VCaP (cell line): ENCODE measurements around the gene ATP13A5.

Experiments used
- H3K27ac ChIP-seq: fragments of 450-650 bp; 2 replicates; pipeline ENCODE4 v1.5.1; 2017
- TF ChIP-seq, protein P1 (sequence below): fragments of 450-650 bp; conservative IDR thresholded peaks from 2 replicates; pipeline ENCODE4 v1.5.1; 2017; ENCODE audit warnings: mild to moderate bottlenecking, moderate library complexity

The ATP13A5 gene

DNA sequence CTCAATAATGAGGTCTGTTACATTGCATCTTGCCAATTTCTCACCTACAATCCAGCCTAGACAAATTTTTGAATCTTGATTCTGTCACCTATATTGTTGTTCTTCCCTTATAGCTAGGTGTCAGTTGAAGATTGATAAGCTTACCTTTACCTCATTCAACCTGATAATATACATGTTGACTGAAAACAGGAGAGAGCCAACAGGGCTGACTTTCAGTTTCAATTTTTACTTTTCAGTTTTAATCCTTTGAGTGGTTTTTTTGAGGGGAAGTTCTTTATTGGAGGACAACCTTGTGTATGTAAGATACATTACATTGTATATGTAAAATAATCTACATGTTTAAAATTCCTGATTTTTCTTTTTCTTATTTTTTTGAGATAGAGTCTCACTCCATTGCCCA lies 5.8 kb downstream of the ATP13A5 start:
- H3K27ac ChIP-seq, result no peak overlapping the region
- TF ChIP-seq, protein P1, sequence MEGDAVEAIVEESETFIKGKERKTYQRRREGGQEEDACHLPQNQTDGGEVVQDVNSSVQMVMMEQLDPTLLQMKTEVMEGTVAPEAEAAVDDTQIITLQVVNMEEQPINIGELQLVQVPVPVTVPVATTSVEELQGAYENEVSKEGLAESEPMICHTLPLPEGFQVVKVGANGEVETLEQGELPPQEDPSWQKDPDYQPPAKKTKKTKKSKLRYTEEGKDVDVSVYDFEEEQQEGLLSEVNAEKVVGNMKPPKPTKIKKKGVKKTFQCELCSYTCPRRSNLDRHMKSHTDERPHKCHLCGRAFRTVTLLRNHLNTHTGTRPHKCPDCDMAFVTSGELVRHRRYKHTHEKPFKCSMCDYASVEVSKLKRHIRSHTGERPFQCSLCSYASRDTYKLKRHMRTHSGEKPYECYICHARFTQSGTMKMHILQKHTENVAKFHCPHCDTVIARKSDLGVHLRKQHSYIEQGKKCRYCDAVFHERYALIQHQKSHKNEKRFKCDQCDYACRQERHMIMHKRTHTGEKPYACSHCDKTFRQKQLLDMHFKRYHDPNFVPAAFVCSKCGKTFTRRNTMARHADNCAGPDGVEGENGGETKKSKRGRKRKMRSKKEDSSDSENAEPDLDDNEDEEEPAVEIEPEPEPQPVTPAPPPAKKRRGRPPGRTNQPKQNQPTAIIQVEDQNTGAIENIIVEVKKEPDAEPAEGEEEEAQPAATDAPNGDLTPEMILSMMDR, result no peak

DNA sequence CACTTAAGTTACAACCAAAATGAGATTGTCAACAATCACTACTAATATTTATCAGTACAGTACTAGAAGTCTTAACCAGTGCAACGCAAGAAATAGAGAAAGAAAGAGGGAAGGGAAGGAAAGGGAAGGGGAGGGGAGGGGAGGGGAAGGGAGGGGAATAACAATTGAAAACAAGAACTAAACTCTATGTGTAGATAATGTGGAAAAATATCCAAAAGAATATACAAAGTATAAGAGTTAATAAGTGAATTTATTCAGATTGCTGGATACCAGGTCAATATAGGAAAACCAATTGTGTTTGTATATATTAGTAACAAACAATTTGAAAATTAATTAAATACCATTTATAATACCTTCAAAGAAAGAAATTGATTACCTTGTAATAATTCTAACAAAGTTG lies 10.7 kb downstream of the ATP13A5 start:
- TF ChIP-seq, protein P1, result no peak
- no peak overlapping the region for H3K27ac ChIP-seq

DNA sequence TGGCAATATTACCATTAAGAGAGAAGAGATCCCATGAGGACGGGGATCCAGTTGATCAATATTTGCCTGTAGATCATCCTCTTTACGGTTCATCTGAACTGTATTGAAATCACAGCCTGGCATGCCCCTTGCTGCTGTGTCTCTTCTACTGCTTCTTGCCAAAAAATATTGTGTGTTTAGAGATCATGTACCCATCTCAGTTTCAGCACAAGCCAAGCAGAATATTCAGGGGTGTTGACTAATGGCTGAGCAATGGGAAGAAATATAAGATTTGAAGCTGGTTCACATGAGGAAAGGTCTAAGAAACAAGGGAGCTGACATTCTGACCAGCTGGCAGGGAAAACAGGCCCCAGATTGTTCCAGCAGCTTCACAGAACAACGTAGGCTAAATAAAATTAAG lies 21.3 kb downstream of the ATP13A5 start:
- no peak overlapping the region for H3K27ac ChIP-seq

DNA sequence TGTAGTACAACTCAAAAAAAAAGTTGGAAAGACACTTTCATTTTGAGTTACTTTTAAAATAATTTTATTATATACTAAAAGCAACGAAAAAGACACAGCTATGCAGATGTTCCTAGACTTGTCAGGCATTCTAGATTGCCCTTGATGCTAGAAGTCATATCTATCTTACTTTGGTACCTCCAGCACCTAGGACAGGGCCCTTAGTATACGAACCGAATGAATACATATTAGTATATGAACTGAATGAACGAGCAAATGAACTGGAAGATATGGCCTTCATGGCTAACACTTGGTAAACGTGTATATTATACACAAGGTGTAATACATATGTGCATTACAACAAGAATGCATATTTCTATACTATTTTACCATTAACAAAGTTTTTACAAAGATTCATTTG lies 24.1 kb downstream of the ATP13A5 start:
- no peak overlapping the region for H3K27ac ChIP-seq
- TF ChIP-seq, protein P1, result no peak

More for the DNA sequence above, 21.3 kb downstream of the ATP13A5 start:
- TF ChIP-seq, protein P1, result no peak

DNA sequence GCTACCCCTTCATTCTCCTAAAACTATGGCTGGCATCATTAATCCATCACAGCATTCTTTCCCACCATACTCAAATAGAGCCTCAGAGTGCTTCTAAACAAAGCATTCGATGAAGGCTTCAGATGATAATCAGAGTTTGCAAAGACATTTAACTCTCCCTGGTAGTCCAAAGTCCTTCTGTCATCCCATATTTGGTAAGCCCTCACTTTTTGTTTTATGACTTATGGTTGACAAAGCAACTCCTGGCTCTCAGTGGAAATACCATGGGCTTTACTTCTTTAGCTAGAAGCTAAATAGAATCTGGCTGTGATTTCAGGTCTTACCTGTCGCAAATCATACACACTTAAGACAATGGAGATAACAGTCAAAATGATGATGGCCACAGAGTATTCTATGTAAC lies 27.8 kb downstream of the ATP13A5 start:
- no peak overlapping the region for H3K27ac ChIP-seq
- TF ChIP-seq, protein P1, result no peak

DNA sequence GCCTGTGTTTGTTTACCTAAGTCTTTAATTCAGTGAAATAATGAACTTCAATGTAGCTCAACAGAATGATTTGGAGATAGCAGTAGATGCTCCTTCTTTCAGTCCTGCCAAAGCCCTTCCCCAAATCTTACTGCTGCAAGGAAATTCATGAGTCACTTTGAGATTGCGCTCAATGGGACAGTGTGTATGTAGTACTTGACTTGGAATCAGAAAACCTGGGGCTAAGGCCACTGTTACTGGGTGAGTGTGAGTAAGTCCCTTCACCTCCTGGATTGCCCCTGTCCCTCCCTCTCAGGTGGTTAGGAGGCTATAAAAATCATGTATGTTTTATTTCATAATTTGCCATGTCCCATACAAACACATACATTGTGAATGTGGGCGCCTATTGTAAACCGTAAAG lies 29.9 kb downstream of the ATP13A5 start:
- H3K27ac ChIP-seq, result no peak overlapping the region
- TF ChIP-seq, protein P1, result no peak

DNA sequence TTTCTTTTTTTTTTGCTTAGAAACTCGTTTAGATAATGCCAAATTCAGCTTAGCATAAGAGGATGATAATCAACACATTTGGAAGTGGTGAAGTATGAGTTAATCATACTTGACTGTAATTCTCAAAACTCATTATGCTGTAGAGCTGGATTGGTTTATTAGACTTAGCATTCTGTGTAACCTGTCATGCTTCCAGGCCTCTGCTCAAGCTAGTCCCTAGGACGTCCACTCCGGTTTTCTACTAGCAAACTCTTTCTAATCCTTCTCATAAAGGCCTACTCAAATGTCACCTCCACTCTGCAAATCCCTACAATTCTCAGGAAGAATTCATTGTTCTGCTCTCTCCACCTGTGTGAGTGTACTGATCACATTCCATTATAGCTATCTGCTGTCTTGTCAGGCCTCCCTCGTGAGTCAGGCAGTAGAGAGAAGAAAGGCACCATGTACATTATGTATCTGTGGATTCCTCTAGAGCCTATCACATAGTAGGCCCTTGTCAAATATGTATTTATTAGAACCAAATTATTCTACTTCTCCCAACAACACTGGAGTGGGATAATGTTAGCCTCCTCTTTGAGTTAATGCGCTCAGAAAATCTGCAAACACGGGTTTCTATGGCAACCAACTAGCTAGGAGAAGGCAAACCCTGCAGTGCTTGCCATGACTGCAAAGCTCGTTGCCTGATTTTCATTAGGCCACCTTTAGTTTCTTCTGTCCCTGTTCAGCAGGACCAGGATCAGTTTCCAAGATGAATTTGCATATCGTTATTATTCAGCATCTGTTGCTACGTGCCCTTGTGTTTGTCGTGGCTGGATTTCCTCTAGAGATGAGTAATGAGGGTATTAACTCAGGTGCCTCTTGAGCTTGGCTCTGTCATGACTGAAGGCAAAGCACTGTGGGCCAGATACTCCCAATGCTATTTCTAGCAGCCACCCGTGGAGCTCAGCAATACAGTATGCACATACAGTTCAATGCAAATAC lies 30.7 kb downstream of the ATP13A5 start:
- no peak overlapping the region for H3K27ac ChIP-seq
- TF ChIP-seq, protein P1, result no peak
